GM23338 (cell line): ENCODE measurements around the gene IGF1R. TPM values are rescaled to one million over a fixed set of nuclear protein-coding genes. Genes with fewer than 3 reads are reported as not detected.

Experiments used
- ATAC-seq: fragments of 200-7000 bp; cut with Tn5 transposase; 3 replicates; pipeline ENCODE4 v1.9.1; 2020
- DNase-seq: peaks from one replicate; pipeline ENCODE4 v3.0.0-alpha.2; 2015; ENCODE audit warnings: low spot score
- H2AFZ ChIP-seq: fragments of 200-600 bp; sonication (generic); 2 replicates; pipeline ENCODE4 v1.8.0; 2016; ENCODE audit warnings: antibody characterized with exemption, mild to moderate bottlenecking, moderate library complexity
- H3F3A ChIP-seq: fragments of 200-600 bp; sonication (generic); replicated peaks from 2 replicates; pipeline ENCODE4 v1.8.0; 2017; ENCODE audit warnings: antibody characterized with exemption, mixed run types, low read depth
- H3K27ac ChIP-seq: fragments of 200-600 bp; sonication (generic); 2 replicates; pipeline ENCODE4 v1.6.1; 2016; ENCODE audit warnings: low read depth
- H3K27me3 ChIP-seq: fragments of 200-600 bp; sonication (generic); 2 replicates; pipeline ENCODE4 v1.8.0; 2016; ENCODE audit warnings: mild to moderate bottlenecking, mixed run types, moderate library complexity; ENCODE audit not compliant: insufficient read depth
- H3K36me3 ChIP-seq: fragments of 200-600 bp; sonication (generic); 2 replicates; pipeline ENCODE4 v1.8.0; 2016; ENCODE audit warnings: mild to moderate bottlenecking; ENCODE audit not compliant: insufficient read depth
- H3K4me1 ChIP-seq: fragments of 200-600 bp; sonication (generic); 2 replicates; pipeline ENCODE4 v1.8.0; 2016; ENCODE audit warnings: mild to moderate bottlenecking, moderate library complexity; ENCODE audit not compliant: insufficient read depth
- H3K4me2 ChIP-seq: fragments of 200-600 bp; sonication (generic); 2 replicates; pipeline ENCODE4 v1.7.1; 2017; ENCODE audit warnings: mixed run types
- H3K4me3 ChIP-seq: fragments of 200-600 bp; sonication (generic); 2 replicates; pipeline ENCODE4 v1.6.1; 2016; ENCODE audit warnings: mixed run types
- H3K79me2 ChIP-seq: fragments of 200-600 bp; sonication (generic); replicated peaks from 2 replicates; pipeline ENCODE4 v1.8.0; 2017; ENCODE audit warnings: mild to moderate bottlenecking; ENCODE audit not compliant: insufficient read depth
- H3K9me2 ChIP-seq: fragments of 200-600 bp; sonication (generic); 2 replicates; pipeline ENCODE4 v1.8.0; 2017; ENCODE audit not compliant: insufficient read depth
- H4K20me1 ChIP-seq: fragments of 200-600 bp; sonication (generic); replicated peaks from 2 replicates; pipeline ENCODE4 v1.8.0; 2017; ENCODE audit warnings: mild to moderate bottlenecking; ENCODE audit not compliant: insufficient read depth
- H3K27ac Mint-ChIP-seq: 2 replicates; pipeline ENCODE4 v1.8.0; 2020; ENCODE audit warnings: inconsistent platforms, mild to moderate bottlenecking, moderate library complexity, mixed read lengths
- H3K27me3 Mint-ChIP-seq: 3 replicates; pipeline ENCODE4 v1.8.0; 2022; ENCODE audit warnings: low read depth, mild to moderate bottlenecking, moderate library complexity, mixed read lengths, inconsistent platforms; ENCODE audit not compliant: insufficient read depth, poor library complexity
- H3K36me3 Mint-ChIP-seq: 3 replicates; pipeline ENCODE4 v1.8.0; 2021; ENCODE audit warnings: low read depth, mild to moderate bottlenecking, inconsistent platforms, moderate library complexity, mixed read lengths
- H3K4me1 Mint-ChIP-seq: 3 replicates; pipeline ENCODE4 v1.8.0; 2020; ENCODE audit warnings: mild to moderate bottlenecking, inconsistent platforms, mixed read lengths
- H3K4me3 Mint-ChIP-seq: 3 replicates; pipeline ENCODE4 v1.8.0; 2021; ENCODE audit warnings: moderate library complexity, mild to moderate bottlenecking, inconsistent platforms, mixed read lengths
- H3K9me3 Mint-ChIP-seq: 3 replicates; pipeline ENCODE4 v1.8.0; 2020; ENCODE audit warnings: moderate library complexity, mild to moderate bottlenecking, inconsistent platforms, mixed read lengths
- CREB1 ChIP-seq: fragments of 250-450 bp; sonication (Bioruptor Pico); IDR thresholded peaks from 2 replicates; pipeline ENCODE4 v1.5.0; 2020; ENCODE audit warnings: low read depth, mild to moderate bottlenecking, moderate library complexity
- EZH2 ChIP-seq: fragments of 200-600 bp; sonication (generic); IDR thresholded peaks from one replicate; pipeline ENCODE4 v1.8.0; 2017; ENCODE audit warnings: antibody characterized with exemption, mild to moderate bottlenecking, low read depth; ENCODE audit not compliant: unreplicated experiment
- EZH2phosphoT487 ChIP-seq: fragments of 200-600 bp; sonication (generic); IDR thresholded peaks from one replicate; pipeline ENCODE4 v1.8.1; 2018; ENCODE audit warnings: antibody characterized with exemption; ENCODE audit not compliant: unreplicated experiment
- JUNB ChIP-seq: IDR thresholded peaks from one replicate; pipeline ENCODE4 v1.6.1; 2016; ENCODE audit warnings: antibody characterized with exemption; ENCODE audit not compliant: unreplicated experiment
- NANOG ChIP-seq: IDR thresholded peaks from 2 replicates; pipeline ENCODE4 v1.6.1; 2016; ENCODE audit warnings: antibody characterized with exemption, borderline replicate concordance
- POLR2AphosphoS5 ChIP-seq: IDR thresholded peaks from 2 replicates; pipeline ENCODE4 v1.6.1; 2016; ENCODE audit warnings: antibody characterized with exemption, low read depth
- STAT1 ChIP-seq: IDR thresholded peaks from one replicate; pipeline ENCODE4 v1.6.1; 2016; ENCODE audit warnings: antibody characterized with exemption; ENCODE audit not compliant: unreplicated experiment
- ZNF114 ChIP-seq: fragments of 250-450 bp; sonication (Bioruptor Pico); IDR thresholded peaks from 2 replicates; pipeline ENCODE4 v1.5.0; 2020; ENCODE audit warnings: mild to moderate bottlenecking, moderate library complexity
- ZNF331 ChIP-seq: fragments of 250-450 bp; sonication (Bioruptor Pico); IDR thresholded peaks from 2 replicates; pipeline ENCODE4 v1.5.0; 2020; ENCODE audit warnings: low read depth, mild to moderate bottlenecking, moderate library complexity
- polyA plus RNA-seq: library from polyadenylated mRNA; unstranded; fragments of >200 nt; fragmentation: Nextera tagmentation; extraction: Ambion mirVana; gene quantifications from 2 replicates; pipeline ENCODE4 v1.2.1, GENCODE V29; 2016
- total RNA-seq: library from RNA; depleted of rRNA; stranded (reverse); fragments of >200 nt; shearing (Covaris generic); gene quantifications from 2 replicates; pipeline ENCODE4 v1.2.3, GENCODE V29; 2014
- TF ChIP-seq, protein P1 (sequence below), 2 experiments: fragments of 200-600 bp in 1 of 2; sonication (generic) in 1 of 2; conservative IDR thresholded peaks; 2 replicates each; pipeline versions ENCODE4 v1.5.1 to v1.6.1; 2016 to 2017; ENCODE audit warnings: antibody characterized with exemption in 2 of 2, low read depth in 2 of 2, mild to moderate bottlenecking in 2 of 2, moderate library complexity in 1 of 2
- TF ChIP-seq, protein P2 (sequence below): fragments of 250-450 bp; sonication (Bioruptor Pico); IDR thresholded peaks from 2 replicates; pipeline ENCODE4 v1.5.0; 2020; ENCODE audit warnings: mild to moderate bottlenecking, moderate library complexity
- TF ChIP-seq, protein P3 (sequence below): IDR thresholded peaks from one replicate; pipeline ENCODE4 v1.6.1; 2018; ENCODE audit warnings: antibody characterized with exemption; ENCODE audit not compliant: unreplicated experiment
- TF ChIP-seq, protein P4 (sequence below): IDR thresholded peaks from 2 replicates; pipeline ENCODE4 v1.6.1; 2016; ENCODE audit warnings: antibody characterized with exemption

The IGF1R gene
- total and polyA plus RNA-seq, 2 experiments from 2014 or later = 20.4 to 92.2 TPM

DNA sequence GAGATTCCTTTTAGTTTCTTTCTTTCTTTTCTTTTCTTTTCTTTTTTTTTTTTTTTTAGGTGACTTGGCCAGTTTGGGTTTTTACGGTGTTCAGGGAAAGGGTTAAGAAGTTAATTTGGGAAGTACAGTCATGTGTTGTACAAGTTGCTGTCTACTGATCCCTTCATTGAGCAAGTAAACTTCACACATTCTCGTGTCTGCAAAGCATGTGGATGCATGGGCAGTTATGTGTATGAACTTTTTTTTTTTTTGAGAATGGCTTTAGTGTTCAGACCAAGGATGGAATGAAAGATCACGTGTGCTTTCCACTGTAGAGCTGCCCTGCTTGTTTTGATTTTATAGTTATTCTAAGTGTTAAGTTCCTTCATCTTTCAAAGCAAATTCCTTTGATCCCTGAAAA, 227.0 kb downstream of the IGF1R start:
- no peak overlapping the region for H3K27ac ChIP-seq
- peaks cover 44% of the 10 kb centered on the region for H3K4me1 Mint-ChIP-seq

More for the DNA sequence above, 227.0 kb downstream of the IGF1R start:
- Histone ChIP-seq H3K79me2 (peaks cover 98% of the 10 kb centered on the region), H3K9me2 (no peaks in the 10 kb centered on the region), H3K4me2 (no peak overlapping the region), H4K20me1 (peaks cover 68% of the 10 kb centered on the region), H3K4me3 (no peak overlapping the region), H3K36me3 (no peaks in the 10 kb centered on the region), H3K27me3 (no peaks in the 10 kb centered on the region), H2AFZ (no peak overlapping the region), H3K4me1 (peaks cover 55% of the 10 kb centered on the region), H3F3A (peaks cover 3% of the 10 kb centered on the region; the same call in 1 of the 2 replicates)
- ATAC-seq (no peak), DNase-seq (no peak)
- Mint-ChIP-seq H3K27me3 (peaks cover 1% of the 10 kb centered on the region), H3K27ac (peak overlapping the region; percentile 64; the same call in 1 of the 2 replicates), H3K36me3 (no peaks in the 10 kb centered on the region), H3K9me3 (no peaks in the 10 kb centered on the region), H3K4me3 (no peak overlapping the region)
- no peak for TF ChIP-seq CREB1 (CRISPR knock-in tag)
- no peak for TF ChIP-seq POLR2AphosphoS5
- TF ChIP-seq, protein P1, sequence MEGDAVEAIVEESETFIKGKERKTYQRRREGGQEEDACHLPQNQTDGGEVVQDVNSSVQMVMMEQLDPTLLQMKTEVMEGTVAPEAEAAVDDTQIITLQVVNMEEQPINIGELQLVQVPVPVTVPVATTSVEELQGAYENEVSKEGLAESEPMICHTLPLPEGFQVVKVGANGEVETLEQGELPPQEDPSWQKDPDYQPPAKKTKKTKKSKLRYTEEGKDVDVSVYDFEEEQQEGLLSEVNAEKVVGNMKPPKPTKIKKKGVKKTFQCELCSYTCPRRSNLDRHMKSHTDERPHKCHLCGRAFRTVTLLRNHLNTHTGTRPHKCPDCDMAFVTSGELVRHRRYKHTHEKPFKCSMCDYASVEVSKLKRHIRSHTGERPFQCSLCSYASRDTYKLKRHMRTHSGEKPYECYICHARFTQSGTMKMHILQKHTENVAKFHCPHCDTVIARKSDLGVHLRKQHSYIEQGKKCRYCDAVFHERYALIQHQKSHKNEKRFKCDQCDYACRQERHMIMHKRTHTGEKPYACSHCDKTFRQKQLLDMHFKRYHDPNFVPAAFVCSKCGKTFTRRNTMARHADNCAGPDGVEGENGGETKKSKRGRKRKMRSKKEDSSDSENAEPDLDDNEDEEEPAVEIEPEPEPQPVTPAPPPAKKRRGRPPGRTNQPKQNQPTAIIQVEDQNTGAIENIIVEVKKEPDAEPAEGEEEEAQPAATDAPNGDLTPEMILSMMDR (conservative IDR thresholded peaks at IDR 0.05; ENCODE audit: low read depth in 2 of 2) = no peak
- TF ChIP-seq, protein P2, sequence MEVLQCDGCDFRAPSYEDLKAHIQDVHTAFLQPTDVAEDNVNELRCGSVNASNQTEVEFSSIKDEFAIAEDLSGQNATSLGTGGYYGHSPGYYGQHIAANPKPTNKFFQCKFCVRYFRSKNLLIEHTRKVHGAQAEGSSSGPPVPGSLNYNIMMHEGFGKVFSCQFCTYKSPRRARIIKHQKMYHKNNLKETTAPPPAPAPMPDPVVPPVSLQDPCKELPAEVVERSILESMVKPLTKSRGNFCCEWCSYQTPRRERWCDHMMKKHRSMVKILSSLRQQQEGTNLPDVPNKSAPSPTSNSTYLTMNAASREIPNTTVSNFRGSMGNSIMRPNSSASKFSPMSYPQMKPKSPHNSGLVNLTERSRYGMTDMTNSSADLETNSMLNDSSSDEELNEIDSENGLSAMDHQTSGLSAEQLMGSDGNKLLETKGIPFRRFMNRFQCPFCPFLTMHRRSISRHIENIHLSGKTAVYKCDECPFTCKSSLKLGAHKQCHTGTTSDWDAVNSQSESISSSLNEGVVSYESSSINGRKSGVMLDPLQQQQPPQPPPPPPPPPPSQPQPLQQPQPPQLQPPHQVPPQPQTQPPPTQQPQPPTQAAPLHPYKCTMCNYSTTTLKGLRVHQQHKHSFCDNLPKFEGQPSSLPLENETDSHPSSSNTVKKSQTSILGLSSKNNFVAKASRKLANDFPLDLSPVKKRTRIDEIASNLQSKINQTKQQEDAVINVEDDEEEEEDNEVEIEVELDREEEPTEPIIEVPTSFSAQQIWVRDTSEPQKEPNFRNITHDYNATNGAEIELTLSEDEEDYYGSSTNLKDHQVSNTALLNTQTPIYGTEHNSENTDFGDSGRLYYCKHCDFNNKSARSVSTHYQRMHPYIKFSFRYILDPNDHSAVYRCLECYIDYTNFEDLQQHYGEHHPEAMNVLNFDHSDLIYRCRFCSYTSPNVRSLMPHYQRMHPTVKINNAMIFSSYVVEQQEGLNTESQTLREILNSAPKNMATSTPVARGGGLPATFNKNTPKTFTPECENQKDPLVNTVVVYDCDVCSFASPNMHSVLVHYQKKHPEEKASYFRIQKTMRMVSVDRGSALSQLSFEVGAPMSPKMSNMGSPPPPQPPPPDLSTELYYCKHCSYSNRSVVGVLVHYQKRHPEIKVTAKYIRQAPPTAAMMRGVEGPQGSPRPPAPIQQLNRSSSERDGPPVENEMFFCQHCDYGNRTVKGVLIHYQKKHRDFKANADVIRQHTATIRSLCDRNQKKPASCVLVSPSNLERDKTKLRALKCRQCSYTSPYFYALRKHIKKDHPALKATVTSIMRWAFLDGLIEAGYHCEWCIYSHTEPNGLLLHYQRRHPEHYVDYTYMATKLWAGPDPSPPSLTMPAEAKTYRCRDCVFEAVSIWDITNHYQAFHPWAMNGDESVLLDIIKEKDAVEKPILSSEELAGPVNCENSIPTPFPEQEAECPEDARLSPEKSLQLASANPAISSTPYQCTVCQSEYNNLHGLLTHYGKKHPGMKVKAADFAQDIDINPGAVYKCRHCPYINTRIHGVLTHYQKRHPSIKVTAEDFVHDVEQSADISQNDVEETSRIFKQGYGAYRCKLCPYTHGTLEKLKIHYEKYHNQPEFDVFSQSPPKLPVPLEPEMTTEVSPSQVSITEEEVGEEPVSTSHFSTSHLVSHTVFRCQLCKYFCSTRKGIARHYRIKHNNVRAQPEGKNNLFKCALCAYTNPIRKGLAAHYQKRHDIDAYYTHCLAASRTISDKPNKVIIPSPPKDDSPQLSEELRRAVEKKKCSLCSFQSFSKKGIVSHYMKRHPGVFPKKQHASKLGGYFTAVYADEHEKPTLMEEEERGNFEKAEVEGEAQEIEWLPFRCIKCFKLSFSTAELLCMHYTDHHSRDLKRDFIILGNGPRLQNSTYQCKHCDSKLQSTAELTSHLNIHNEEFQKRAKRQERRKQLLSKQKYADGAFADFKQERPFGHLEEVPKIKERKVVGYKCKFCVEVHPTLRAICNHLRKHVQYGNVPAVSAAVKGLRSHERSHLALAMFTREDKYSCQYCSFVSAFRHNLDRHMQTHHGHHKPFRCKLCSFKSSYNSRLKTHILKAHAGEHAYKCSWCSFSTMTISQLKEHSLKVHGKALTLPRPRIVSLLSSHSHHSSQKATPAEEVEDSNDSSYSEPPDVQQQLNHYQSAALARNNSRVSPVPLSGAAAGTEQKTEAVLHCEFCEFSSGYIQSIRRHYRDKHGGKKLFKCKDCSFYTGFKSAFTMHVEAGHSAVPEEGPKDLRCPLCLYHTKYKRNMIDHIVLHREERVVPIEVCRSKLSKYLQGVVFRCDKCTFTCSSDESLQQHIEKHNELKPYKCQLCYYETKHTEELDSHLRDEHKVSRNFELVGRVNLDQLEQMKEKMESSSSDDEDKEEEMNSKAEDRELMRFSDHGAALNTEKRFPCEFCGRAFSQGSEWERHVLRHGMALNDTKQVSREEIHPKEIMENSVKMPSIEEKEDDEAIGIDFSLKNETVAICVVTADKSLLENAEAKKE (CRISPR knock-in tag) = no peak
- no peak for TF ChIP-seq EZH2phosphoT487
- no peak for TF ChIP-seq ZNF114 (CRISPR knock-in tag)
- TF ChIP-seq ZNF331 (CRISPR knock-in tag) = no peak
- TF ChIP-seq, protein P3, sequence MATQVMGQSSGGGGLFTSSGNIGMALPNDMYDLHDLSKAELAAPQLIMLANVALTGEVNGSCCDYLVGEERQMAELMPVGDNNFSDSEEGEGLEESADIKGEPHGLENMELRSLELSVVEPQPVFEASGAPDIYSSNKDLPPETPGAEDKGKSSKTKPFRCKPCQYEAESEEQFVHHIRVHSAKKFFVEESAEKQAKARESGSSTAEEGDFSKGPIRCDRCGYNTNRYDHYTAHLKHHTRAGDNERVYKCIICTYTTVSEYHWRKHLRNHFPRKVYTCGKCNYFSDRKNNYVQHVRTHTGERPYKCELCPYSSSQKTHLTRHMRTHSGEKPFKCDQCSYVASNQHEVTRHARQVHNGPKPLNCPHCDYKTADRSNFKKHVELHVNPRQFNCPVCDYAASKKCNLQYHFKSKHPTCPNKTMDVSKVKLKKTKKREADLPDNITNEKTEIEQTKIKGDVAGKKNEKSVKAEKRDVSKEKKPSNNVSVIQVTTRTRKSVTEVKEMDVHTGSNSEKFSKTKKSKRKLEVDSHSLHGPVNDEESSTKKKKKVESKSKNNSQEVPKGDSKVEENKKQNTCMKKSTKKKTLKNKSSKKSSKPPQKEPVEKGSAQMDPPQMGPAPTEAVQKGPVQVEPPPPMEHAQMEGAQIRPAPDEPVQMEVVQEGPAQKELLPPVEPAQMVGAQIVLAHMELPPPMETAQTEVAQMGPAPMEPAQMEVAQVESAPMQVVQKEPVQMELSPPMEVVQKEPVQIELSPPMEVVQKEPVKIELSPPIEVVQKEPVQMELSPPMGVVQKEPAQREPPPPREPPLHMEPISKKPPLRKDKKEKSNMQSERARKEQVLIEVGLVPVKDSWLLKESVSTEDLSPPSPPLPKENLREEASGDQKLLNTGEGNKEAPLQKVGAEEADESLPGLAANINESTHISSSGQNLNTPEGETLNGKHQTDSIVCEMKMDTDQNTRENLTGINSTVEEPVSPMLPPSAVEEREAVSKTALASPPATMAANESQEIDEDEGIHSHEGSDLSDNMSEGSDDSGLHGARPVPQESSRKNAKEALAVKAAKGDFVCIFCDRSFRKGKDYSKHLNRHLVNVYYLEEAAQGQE = no peak
- TF ChIP-seq STAT1 = no peak
- no peak for TF ChIP-seq NANOG
- no peak for TF ChIP-seq EZH2
- no peak for TF ChIP-seq JUNB
- TF ChIP-seq, protein P4, sequence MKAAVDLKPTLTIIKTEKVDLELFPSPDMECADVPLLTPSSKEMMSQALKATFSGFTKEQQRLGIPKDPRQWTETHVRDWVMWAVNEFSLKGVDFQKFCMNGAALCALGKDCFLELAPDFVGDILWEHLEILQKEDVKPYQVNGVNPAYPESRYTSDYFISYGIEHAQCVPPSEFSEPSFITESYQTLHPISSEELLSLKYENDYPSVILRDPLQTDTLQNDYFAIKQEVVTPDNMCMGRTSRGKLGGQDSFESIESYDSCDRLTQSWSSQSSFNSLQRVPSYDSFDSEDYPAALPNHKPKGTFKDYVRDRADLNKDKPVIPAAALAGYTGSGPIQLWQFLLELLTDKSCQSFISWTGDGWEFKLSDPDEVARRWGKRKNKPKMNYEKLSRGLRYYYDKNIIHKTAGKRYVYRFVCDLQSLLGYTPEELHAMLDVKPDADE = no peak
